Colonic mucosa (tissue), 4 donors: Measurements from ENCODE around the gene TUBD1. TPM values are rescaled to one million over a fixed set of nuclear protein-coding genes. Genes with fewer than 3 reads are reported as not detected.
A peak's percentile ranks its signal among the peaks of the same experiment; 100 is the strongest.

ENCODE experiments used
- DNase-seq: peaks from one replicate; pipeline ENCODE4 v3.0.0-alpha.2; 2020
- H3K27ac ChIP-seq: fragments of 200-600 bp; one replicate; pipeline ENCODE4 v1.8.0; 2021
- H3K27me3 ChIP-seq: fragments of 200-600 bp; one replicate; pipeline ENCODE4 v1.8.0; 2021
- H3K36me3 ChIP-seq: fragments of 200-600 bp; one replicate; pipeline ENCODE4 v1.8.0; 2021
- H3K4me1 ChIP-seq: fragments of 200-600 bp; one replicate; pipeline ENCODE4 v1.8.0; 2021; ENCODE audit warnings: mild to moderate bottlenecking
- H3K4me3 ChIP-seq: fragments of 200-600 bp; one replicate; pipeline ENCODE4 v1.8.0; 2021
- H3K9ac ChIP-seq, 2 donors: one replicate each; pipeline ENCODE4 v1.7.0; 2013; ENCODE audit warnings: control low read depth in 2 of 2, low read depth in 2 of 2, low read length in 2 of 2
- H3K9me3 ChIP-seq: fragments of 200-600 bp; one replicate; pipeline ENCODE4 v1.8.0; 2021
- CTCF ChIP-seq: fragments of 200-600 bp; IDR thresholded peaks from one replicate; pipeline ENCODE4 v1.8.0; 2022; ENCODE audit warnings: antibody characterized with exemption, mild to moderate bottlenecking
- intact Hi-C: fragments of 100-400 bp; cut with DNase I; formaldehyde crosslinking; loops from one replicate; pipeline ENCODE4 v1.14.1; 2022
- total RNA-seq, 2 donors: library from RNA; stranded (reverse); fragmentation: NEBNext Ultra II Directional in 1 of 2; extraction: Animal tissue kit (Norgen Biotek cat#: 25700) in 1 of 2; gene quantifications; one replicate each; pipeline ENCODE4 v1.2.1, GENCODE V29; 2021
- donor health status: healthy.
- donor health status: DM: no; HTN: no; CAD: no.
- donor health status: DM: no; HTN: no; CAD: no.

The TUBD1 gene
- total RNA-seq, 2 donors from 2014 or later, result 5.9 to 7.9 TPM

- Histone ChIP-seq H3K36me3 (no peaks in the 10 kb centered on the region), H3K4me3 (no peak overlapping the region), H3K27ac (peak overlapping the region; percentile 94), H3K27me3 (no peaks in the 10 kb centered on the region), H3K9me3 (no peaks in the 10 kb centered on the region), H3K9ac (peak overlapping the region in 1 of 2 donors; percentile 78), H3K4me1 (peaks cover 12% of the 10 kb centered on the region)
- intact Hi-C loops, result loop anchor here (5.0 kb wide), 1 partner anchor 41 kb away; no protein-coding TSS in a partner anchor
- no peak for DNase-seq
- no peak for TF ChIP-seq CTCF
Observed at GRCh38 chr17:59828478-59828760, 64.3 kb downstream of the TUBD1 start.

GRCh38 chr17:59827721-59828477 is 64.8 kb downstream of the TUBD1 start:
- peak overlapping the region; percentile 94 for H3K27ac ChIP-seq
- no peaks in the 10 kb centered on the region for H3K9me3 ChIP-seq
- H3K36me3 ChIP-seq, result no peaks in the 10 kb centered on the region
- intact Hi-C loops, result loop anchor here (5.0 kb wide), 1 partner anchor 41 kb away; no protein-coding TSS in a partner anchor
- no peak overlapping the region for H3K4me3 ChIP-seq
- peaks cover 12% of the 10 kb centered on the region for H3K4me1 ChIP-seq
- H3K9ac ChIP-seq, result peak overlapping the region in 1 of 2 donors; percentile 78
- no peak for TF ChIP-seq CTCF
- no peaks in the 10 kb centered on the region for H3K27me3 ChIP-seq
- DNase-seq, result no peak

- Histone ChIP-seq H3K27ac (peak overlapping the region; percentile 94), H3K4me1 (peaks cover 12% of the 10 kb centered on the region), H3K4me3 (no peak overlapping the region), H3K9me3 (no peaks in the 10 kb centered on the region), H3K9ac (peak overlapping the region in 1 of 2 donors; percentile 9), H3K36me3 (no peaks in the 10 kb centered on the region), H3K27me3 (no peaks in the 10 kb centered on the region)
- no peak for DNase-seq
- intact Hi-C loops, result loop anchor here (5.0 kb wide), 1 partner anchor 40 kb away; no protein-coding TSS in a partner anchor
- TF ChIP-seq CTCF, result no peak
Observed at GRCh38 chr17:59826706-59827453, 65.9 kb downstream of the TUBD1 start.

GRCh38 chr17:59825533-59826322 is 67.0 kb downstream of the TUBD1 start:
- Histone ChIP-seq H3K4me3 (no peak overlapping the region), H3K9ac (no peak overlapping the region), H3K27me3 (no peaks in the 10 kb centered on the region), H3K36me3 (no peaks in the 10 kb centered on the region), H3K9me3 (no peaks in the 10 kb centered on the region), H3K4me1 (peaks cover 6% of the 10 kb centered on the region), H3K27ac (peak overlapping the region; percentile 94)
- TF ChIP-seq CTCF, result no peak
- intact Hi-C loops, result loop anchor here (5.0 kb wide), 1 partner anchor 38 kb away; no protein-coding TSS in a partner anchor
- no peak for DNase-seq

- H3K27me3 ChIP-seq, result no peaks in the 10 kb centered on the region
- no peak for TF ChIP-seq CTCF
- H3K9ac ChIP-seq, result no peak overlapping the region
- no peak for DNase-seq
- H3K27ac ChIP-seq, result no peak overlapping the region
- H3K9me3 ChIP-seq, result no peaks in the 10 kb centered on the region
- no peaks in the 10 kb centered on the region for H3K4me1 ChIP-seq
- intact Hi-C loops, result no loop called here
- no peaks in the 10 kb centered on the region for H3K36me3 ChIP-seq
- H3K4me3 ChIP-seq, result no peak overlapping the region
Observed at GRCh38 chr17:59815965-59816364, 76.8 kb downstream of the TUBD1 start.
